Activated CD4-positive, alpha-beta memory T cell treated with anti-CD3 and anti-CD28 coated beads, Interleukin-2, amount 10 ng/mL, durations not matched to agents 7 days and 5 days (primary cell): ENCODE measurements around the gene HPCA. TPM values are rescaled to one million over a fixed set of nuclear protein-coding genes. Genes with fewer than 3 reads are reported as not detected.
"Not testable (repeated sequence)": the region's sequence is repeated elsewhere in the genome, so short reads cannot be mapped to it uniquely, and the experiment has no call there.

Experiments used
- CTCF ChIA-PET: fragments of 350-600 bp; sonication (Branson Sonifier 250); formaldehyde crosslinking; loops from one replicate; lab custom pipeline; 2021; ENCODE audit warnings: antibody characterized with exemption, inconsistent platforms; lab: Charles Lee
- POLR2A ChIA-PET: fragments of 350-600 bp; sonication (Branson Sonifier 250); formaldehyde crosslinking; loops from one replicate; lab custom pipeline; 2021; ENCODE audit warnings: antibody characterized with exemption; lab: Charles Lee
- DNase-seq: peaks from one replicate; pipeline ENCODE4 v3.0.0-alpha.2; 2020
- H3K27ac Mint-ChIP-seq: one replicate; pipeline ENCODE4 v1.8.0; 2021; ENCODE audit warnings: mild to moderate bottlenecking, mixed read lengths
- H3K27me3 Mint-ChIP-seq: one replicate; pipeline ENCODE4 v1.8.0; 2021; ENCODE audit warnings: mixed read lengths
- H3K36me3 Mint-ChIP-seq: one replicate; pipeline ENCODE4 v1.8.0; 2021; ENCODE audit warnings: low read depth, mixed read lengths
- H3K4me1 Mint-ChIP-seq: one replicate; pipeline ENCODE4 v1.8.0; 2021; ENCODE audit warnings: mixed read lengths
- H3K4me3 Mint-ChIP-seq: one replicate; pipeline ENCODE4 v1.8.0; 2021; ENCODE audit warnings: mild to moderate bottlenecking, mixed read lengths
- H3K9me3 Mint-ChIP-seq: one replicate; pipeline ENCODE4 v1.8.0; 2021; ENCODE audit warnings: mixed read lengths
- total RNA-seq, 2 experiments: library from RNA; stranded (reverse); gene quantifications; one replicate each; pipeline ENCODE4 v1.2.3, GENCODE V29; 2021

HPCA gene
- total RNA-seq, 2 experiments from 2014 or later, result 0.38 to 0.60 TPM

GRCh38 chr1:32901823-32902534, 15.7 kb downstream of the HPCA start:
- peaks cover 10% of the 10 kb centered on the region for H3K4me1 Mint-ChIP-seq
- no peak overlapping the region for H3K27ac Mint-ChIP-seq
- ChIA-PET POLR2A (interaction anchor here (1.0 kb wide), 1 partner anchor 20 kb away, joined by 3 read pairs; no protein-coding TSS in a partner anchor), CTCF (interaction anchor here (1.5 kb wide), 1 partner anchor 26 kb away, joined by 5 read pairs; no protein-coding TSS in a partner anchor)
- H3K36me3 Mint-ChIP-seq, result no peaks in the 10 kb centered on the region
- H3K9me3 Mint-ChIP-seq, result no peaks in the 10 kb centered on the region
- H3K4me3 Mint-ChIP-seq, result peak overlapping the region; percentile 68
- DNase-seq, result no peak
- H3K27me3 Mint-ChIP-seq, result peaks cover 51% of the 10 kb centered on the region

GRCh38 chr1:32902535-32902920, 16.2 kb downstream of the HPCA start:
- peaks cover 48% of the 10 kb centered on the region for H3K27me3 Mint-ChIP-seq
- CTCF ChIA-PET, result interaction anchor here (1.5 kb wide), 1 partner anchor 26 kb away, joined by 5 read pairs; no protein-coding TSS in a partner anchor
- H3K27ac Mint-ChIP-seq, result no peak overlapping the region
- POLR2A ChIA-PET, result interaction anchor here (1.0 kb wide), 1 partner anchor 20 kb away, joined by 3 read pairs; no protein-coding TSS in a partner anchor
- peaks cover 10% of the 10 kb centered on the region for H3K4me1 Mint-ChIP-seq
- DNase-seq, result no peak
- H3K4me3 Mint-ChIP-seq, result no peak overlapping the region
- no peaks in the 10 kb centered on the region for H3K9me3 Mint-ChIP-seq
- H3K36me3 Mint-ChIP-seq, result no peaks in the 10 kb centered on the region

- H3K9me3 Mint-ChIP-seq, result no peaks in the 10 kb centered on the region
- ChIA-PET POLR2A (no interaction called here), CTCF (interaction anchor here (1.1 kb wide), 1 partner anchor 12 kb away, joined by 4 read pairs; no protein-coding TSS in a partner anchor)
- peaks cover 47% of the 10 kb centered on the region for H3K27me3 Mint-ChIP-seq
- H3K4me1 Mint-ChIP-seq, result peaks cover 10% of the 10 kb centered on the region
- no peak for DNase-seq
- H3K36me3 Mint-ChIP-seq, result no peaks in the 10 kb centered on the region
- H3K27ac Mint-ChIP-seq, result no peak overlapping the region
- H3K4me3 Mint-ChIP-seq, result no peak overlapping the region
Observed at GRCh38 chr1:32903991-32904785, 17.9 kb downstream of the HPCA start.

GRCh38 chr1:32904797-32905196, 18.5 kb downstream of the HPCA start:
- no peak for DNase-seq
- Mint-ChIP-seq H3K27ac (no peak overlapping the region), H3K4me3 (no peak overlapping the region), H3K4me1 (peaks cover 10% of the 10 kb centered on the region), H3K27me3 (peaks cover 45% of the 10 kb centered on the region), H3K9me3 (no peaks in the 10 kb centered on the region), H3K36me3 (no peaks in the 10 kb centered on the region)
- ChIA-PET CTCF (no interaction called here), POLR2A (no interaction called here)

GRCh38 chr1:32905588-32905987, 19.3 kb downstream of the HPCA start:
- H3K36me3 Mint-ChIP-seq, H3K4me3 Mint-ChIP-seq, H3K4me1 Mint-ChIP-seq, H3K27ac Mint-ChIP-seq, CTCF ChIA-PET, H3K9me3 Mint-ChIP-seq, POLR2A ChIA-PET, DNase-seq: not testable (repeated sequence)
- peaks cover 44% of the 10 kb centered on the region for H3K27me3 Mint-ChIP-seq

- H3K27ac Mint-ChIP-seq, result no peak overlapping the region
- POLR2A ChIA-PET, result no interaction called here
- CTCF ChIA-PET, result interaction anchor here (1.1 to 1.3 kb wide), 2 partner anchors 13 to 43 kb away, joined by 3 to 5 read pairs; no protein-coding TSS in a partner anchor
- H3K4me3 Mint-ChIP-seq, result no peak overlapping the region
- peaks cover 4% of the 10 kb centered on the region for H3K4me1 Mint-ChIP-seq
- H3K9me3 Mint-ChIP-seq, result no peaks in the 10 kb centered on the region
- DNase-seq, result no peak
- no peaks in the 10 kb centered on the region for H3K36me3 Mint-ChIP-seq
- peaks cover 39% of the 10 kb centered on the region for H3K27me3 Mint-ChIP-seq
Observed at GRCh38 chr1:32906654-32907053, 20.4 kb downstream of the HPCA start.

GRCh38 chr1:32907435-32907834, 21.1 kb downstream of the HPCA start:
- ChIA-PET CTCF (interaction anchor here (1.1 to 1.8 kb wide), 3 partner anchors 14 to 43 kb away, joined by 3 to 5 read pairs (median 5); no protein-coding TSS in a partner anchor), POLR2A (no interaction called here)
- Mint-ChIP-seq H3K36me3 (no peaks in the 10 kb centered on the region), H3K27me3 (peaks cover 32% of the 10 kb centered on the region), H3K9me3 (no peaks in the 10 kb centered on the region), H3K4me3 (no peak overlapping the region), H3K27ac (no peak overlapping the region), H3K4me1 (no peaks in the 10 kb centered on the region)
- DNase-seq, result no peak

- no peaks in the 10 kb centered on the region for H3K4me1 Mint-ChIP-seq
- H3K27ac Mint-ChIP-seq, result no peak overlapping the region
- ChIA-PET CTCF (interaction anchor here (0.9 kb wide), 1 partner anchor 18 kb away, joined by 3 read pairs; no protein-coding TSS in a partner anchor), POLR2A (no interaction called here)
- H3K4me3 Mint-ChIP-seq, result no peak overlapping the region
- H3K36me3 Mint-ChIP-seq, result no peaks in the 10 kb centered on the region
- peaks cover 25% of the 10 kb centered on the region for H3K27me3 Mint-ChIP-seq
- no peak for DNase-seq
- H3K9me3 Mint-ChIP-seq, result no peaks in the 10 kb centered on the region
Observed at GRCh38 chr1:32910319-32910718, 24.0 kb downstream of the HPCA start.

- H3K9me3 Mint-ChIP-seq, result no peaks in the 10 kb centered on the region
- peaks cover 30% of the 10 kb centered on the region for H3K27me3 Mint-ChIP-seq
- H3K27ac Mint-ChIP-seq, result no peak overlapping the region
- no peak overlapping the region for H3K4me3 Mint-ChIP-seq
- no peak for DNase-seq
- ChIA-PET CTCF (no interaction called here), POLR2A (no interaction called here)
- H3K36me3 Mint-ChIP-seq, result no peaks in the 10 kb centered on the region
- peaks cover 22% of the 10 kb centered on the region for H3K4me1 Mint-ChIP-seq
Observed at GRCh38 chr1:32915766-32916706, 29.7 kb downstream of the HPCA start.

GRCh38 chr1:32917521-32917920, 31.2 kb downstream of the HPCA start:
- CTCF ChIA-PET, result interaction anchor here (1.7 kb wide), 1 partner anchor 25 kb away, joined by 3 read pairs; no protein-coding TSS in a partner anchor
- Mint-ChIP-seq H3K27ac (no peak overlapping the region), H3K36me3 (no peaks in the 10 kb centered on the region), H3K9me3 (no peaks in the 10 kb centered on the region), H3K27me3 (peaks cover 37% of the 10 kb centered on the region), H3K4me3 (no peak overlapping the region), H3K4me1 (peaks cover 22% of the 10 kb centered on the region)
- POLR2A ChIA-PET, result no interaction called here
- DNase-seq, result peak; percentile 54

GRCh38 chr1:32918179-32918578, 31.9 kb downstream of the HPCA start:
- CTCF ChIA-PET, result interaction anchor here (1.7 kb wide), 1 partner anchor 26 kb away, joined by 3 read pairs; no protein-coding TSS in a partner anchor
- Mint-ChIP-seq H3K9me3 (no peaks in the 10 kb centered on the region), H3K27me3 (peaks cover 41% of the 10 kb centered on the region), H3K36me3 (no peaks in the 10 kb centered on the region), H3K4me3 (no peak overlapping the region), H3K27ac (no peak overlapping the region), H3K4me1 (peaks cover 22% of the 10 kb centered on the region)
- DNase-seq, result no peak
- POLR2A ChIA-PET, result no interaction called here
